Right ventricle myocardium inferior (tissue), 1 donor: ENCODE data around the gene CD300LD. TPM values are rescaled to one million over a fixed set of nuclear protein-coding genes. Genes with fewer than 3 reads are reported as not detected.
A peak's percentile ranks its signal among the peaks of the same experiment; 100 is the strongest.
"Not testable (repeated sequence)": the region's sequence is repeated elsewhere in the genome, so short reads cannot be mapped to it uniquely, and the experiment has no call there.

Source experiments
- ATAC-seq: fragments of 200-7000 bp; cut with Tn5 transposase; one replicate; pipeline ENCODE4 v1.9.1; 2020; ENCODE audit warnings: mild to moderate bottlenecking, moderate library complexity
- DNase-seq: peaks from one replicate; pipeline ENCODE4 v3.0.0; 2021; ENCODE audit errors: missing footprints
- intact Hi-C: fragments of 100-400 bp; cut with DNase I; formaldehyde crosslinking; loops from one replicate; pipeline ENCODE4 v1.11.0; 2022
- total RNA-seq: library from RNA; stranded (reverse); fragmentation: NEBNext Ultra II Directional; extraction: Animal tissue kit (Norgen Biotek cat#: 25700); gene quantifications from one replicate; pipeline ENCODE4 v1.2.1, GENCODE V29; 2021
- donor health status: DM: no; HTN: yes; CAD: no; lungs with severe emphysema.

CD300LD gene
- total RNA-seq, 1 donor from 2014 or later = not detected

DNA sequence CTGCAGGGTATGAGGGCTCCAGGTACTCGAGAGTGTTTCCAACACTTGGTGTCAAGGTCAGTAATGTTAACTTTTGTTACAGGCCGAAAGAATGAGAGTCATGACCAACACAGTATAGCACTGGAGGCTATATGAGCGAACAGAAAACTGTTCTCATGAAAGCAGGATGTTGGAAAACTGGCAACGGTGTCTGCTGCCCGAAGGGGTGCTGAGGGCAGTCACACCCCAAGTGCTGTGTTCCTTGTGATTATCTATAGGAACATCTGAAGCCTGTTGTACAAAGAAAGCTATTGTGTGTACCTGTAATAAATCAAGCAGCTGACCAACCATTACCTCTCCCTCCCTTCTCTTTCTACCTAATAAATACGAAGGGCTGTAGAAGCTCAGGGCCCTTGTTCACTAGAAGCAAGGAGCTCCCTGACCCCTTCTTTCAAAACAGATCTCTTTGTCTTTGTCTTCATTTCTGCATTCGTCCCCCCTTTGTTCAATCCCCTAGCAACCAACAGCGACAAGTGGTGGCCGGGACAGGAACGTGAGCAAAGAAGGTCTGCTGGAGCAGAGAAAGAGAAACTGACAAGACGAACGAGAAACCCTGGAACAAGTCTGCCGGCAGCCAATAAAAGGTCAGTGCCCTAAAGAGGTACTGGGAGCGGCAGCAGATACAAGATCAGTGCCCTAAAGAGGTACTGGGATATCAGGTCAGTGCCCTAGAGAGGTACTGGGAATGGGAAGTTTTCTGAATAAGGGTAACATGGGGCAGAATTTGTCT, 7.6 kb downstream of the CD300LD start:
- no peak for DNase-seq
- ATAC-seq = no peak
- intact Hi-C loops = no loop called here

DNA sequence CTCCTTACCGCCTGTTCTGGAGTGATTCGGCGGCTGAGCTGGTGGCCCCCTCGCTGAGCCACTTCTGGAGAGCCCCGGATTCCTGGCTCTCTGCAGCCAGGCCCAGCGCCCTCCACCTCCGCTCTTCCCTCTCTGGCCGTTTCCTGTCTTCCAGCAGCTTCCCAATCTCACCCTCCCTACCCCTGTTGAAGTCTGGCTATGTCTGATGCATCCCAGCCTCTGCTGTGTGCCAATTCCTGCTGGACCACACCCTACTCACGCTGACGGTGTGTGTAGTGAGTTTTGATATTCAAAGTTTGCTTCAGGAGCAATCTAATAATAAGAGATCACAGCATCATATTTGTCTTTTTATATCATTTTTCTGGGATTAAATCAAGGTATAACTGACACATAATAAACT, 9.4 kb downstream of the CD300LD start:
- intact Hi-C loops = no loop called here
- ATAC-seq (no peak), DNase-seq (no peak)

DNA sequence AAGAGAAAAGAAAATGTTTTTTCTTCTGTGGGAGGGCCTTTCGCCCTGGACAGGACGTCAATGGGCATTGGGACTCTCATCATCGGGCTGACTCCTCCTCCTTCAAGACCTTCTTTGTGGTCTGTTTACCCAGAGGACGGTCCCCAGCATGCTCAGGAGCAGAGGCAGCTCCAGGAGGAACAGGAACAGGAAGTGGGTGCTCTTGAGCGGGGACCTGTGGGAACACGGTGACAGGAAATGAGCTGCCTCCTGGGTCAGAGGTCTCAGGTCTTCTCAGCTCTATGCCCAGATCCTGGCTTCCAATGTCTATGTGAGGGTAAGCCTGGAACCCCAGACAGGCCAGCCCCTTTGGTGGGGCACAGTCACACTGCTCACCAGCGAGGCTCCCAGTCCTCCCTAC, 12.2 kb downstream of the CD300LD start:
- ATAC-seq (no peak), DNase-seq (no peak)
- intact Hi-C loops = no loop called here

DNA sequence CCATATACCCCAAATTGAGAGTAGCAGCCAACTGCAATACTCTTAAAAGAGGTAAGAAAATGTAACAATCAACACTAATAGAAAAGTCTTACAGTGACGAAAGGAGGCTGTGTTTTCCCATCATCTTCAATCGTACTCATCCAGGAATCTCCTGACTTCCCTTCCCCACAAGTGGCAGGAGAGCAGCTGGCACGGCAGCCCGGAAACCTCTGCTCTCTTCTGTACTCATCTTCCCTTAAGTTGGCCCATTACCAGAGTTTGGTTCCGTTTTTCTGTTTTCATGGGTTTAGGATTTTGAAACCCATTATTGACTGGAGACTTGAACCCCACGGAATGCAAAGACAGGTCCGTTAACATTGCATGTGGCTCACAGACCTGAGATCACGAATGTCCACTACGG, 13.1 kb downstream of the CD300LD start:
- no peak for ATAC-seq

DNA sequence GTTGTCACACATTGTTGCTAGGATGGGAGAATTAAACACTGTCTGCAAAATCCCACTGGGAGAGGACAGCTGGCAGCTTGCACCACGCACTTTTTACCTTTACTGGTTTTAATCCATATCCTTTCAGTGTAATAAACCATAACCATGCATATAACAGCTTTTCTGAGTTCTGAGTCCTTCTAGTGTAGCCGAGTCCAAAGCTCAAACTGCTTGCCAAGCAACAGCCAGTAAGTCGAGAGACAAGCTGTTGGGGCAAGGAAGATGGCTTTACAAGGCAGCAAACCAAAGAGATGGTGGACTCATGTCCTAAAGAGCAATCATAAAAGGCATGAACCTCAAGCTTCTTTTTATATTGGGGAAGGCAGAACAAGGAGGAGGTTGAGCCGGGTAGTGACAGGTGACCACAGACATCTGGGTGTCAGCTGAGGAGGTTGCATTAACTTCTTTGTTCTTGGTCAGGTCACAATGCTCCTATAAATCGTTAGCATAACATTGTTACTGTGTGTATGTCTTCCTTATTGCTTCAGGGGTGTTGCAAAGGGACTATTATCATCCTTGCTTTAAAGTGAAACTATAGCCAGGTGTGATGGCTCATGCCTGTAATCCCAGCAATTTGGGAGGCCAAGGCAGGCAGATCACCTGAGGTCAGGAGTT, 17.5 kb downstream of the CD300LD start:
- no peak for ATAC-seq
- DNase-seq = no peak
- intact Hi-C loops = no loop called here

More for the DNA sequence above, 13.1 kb downstream of the CD300LD start:
- DNase-seq = no peak
- intact Hi-C loops = no loop called here

DNA sequence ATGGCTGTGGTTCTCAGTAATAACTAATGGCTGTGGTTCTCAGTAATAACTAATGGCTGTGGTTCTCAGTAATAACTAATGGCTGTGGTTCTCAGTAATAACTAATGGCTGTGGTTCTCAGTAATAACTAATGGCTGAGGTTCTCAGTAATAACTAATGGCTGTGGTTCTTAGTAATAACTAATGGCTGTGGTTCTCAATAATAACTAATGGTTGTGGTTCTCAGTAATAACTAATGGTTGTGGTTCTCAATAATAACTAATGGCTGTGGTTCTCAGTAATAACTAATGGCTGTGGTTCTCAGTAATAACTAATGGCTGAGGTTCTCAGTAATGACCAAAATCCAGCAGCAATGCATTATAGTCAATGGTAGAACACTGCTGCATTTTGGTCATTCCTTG, 18.4 kb downstream of the CD300LD start:
- intact Hi-C loops, ATAC-seq, DNase-seq: not testable (repeated sequence)

DNA sequence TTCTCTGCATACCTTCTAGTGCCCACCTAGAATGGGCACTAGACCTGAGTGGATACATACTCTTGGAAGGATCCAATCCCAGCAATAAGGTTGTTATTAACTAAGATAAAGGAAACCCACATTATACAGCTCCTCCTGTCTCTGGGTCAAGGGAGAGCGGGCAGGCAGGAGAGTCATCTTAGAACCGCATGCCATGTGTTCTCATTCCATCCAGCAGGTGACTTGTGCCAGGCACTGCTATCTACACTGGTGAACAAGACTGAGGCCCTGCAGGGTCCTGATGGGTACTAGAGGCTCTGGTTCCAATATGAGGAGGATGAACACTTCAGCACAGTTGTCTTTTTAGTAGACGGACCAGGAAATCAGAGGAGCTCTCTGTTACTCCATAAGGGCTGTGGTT, 18.9 kb downstream of the CD300LD start:
- DNase-seq (no peak), ATAC-seq (no peak)
- intact Hi-C loops = no loop called here

DNA sequence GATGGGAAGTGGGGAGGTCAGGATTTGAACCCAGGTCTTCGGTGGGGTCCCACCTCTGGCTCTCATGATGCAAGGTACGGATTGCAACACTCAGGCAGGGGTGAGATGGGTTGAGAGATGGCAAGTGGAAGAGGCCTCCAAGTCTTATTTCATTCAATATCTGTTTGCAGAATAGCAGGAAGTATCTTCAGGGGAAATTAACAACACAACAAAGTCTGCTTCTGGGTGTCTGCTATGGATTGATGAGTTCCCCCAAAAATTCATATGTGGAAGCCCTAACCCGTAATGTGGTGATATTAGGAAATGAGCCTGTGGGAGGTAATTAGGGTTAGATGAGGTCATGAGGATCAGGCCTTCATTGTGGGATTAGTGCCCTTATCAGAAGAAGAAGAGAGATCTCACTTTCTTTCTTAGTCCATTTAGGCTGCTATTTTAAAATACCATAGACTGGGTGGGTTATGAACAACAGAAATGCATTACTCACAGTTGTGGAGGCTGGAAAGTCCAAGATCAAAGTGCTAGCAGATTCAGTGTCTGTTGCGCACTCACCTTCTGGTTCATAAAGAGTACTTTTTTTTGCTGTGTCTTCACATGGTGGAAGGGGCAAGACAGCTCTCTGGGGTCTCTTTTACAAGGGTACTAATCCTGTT, 20.3 kb downstream of the CD300LD start:
- intact Hi-C loops = no loop called here
- ATAC-seq (no peak), DNase-seq (no peak)

DNA sequence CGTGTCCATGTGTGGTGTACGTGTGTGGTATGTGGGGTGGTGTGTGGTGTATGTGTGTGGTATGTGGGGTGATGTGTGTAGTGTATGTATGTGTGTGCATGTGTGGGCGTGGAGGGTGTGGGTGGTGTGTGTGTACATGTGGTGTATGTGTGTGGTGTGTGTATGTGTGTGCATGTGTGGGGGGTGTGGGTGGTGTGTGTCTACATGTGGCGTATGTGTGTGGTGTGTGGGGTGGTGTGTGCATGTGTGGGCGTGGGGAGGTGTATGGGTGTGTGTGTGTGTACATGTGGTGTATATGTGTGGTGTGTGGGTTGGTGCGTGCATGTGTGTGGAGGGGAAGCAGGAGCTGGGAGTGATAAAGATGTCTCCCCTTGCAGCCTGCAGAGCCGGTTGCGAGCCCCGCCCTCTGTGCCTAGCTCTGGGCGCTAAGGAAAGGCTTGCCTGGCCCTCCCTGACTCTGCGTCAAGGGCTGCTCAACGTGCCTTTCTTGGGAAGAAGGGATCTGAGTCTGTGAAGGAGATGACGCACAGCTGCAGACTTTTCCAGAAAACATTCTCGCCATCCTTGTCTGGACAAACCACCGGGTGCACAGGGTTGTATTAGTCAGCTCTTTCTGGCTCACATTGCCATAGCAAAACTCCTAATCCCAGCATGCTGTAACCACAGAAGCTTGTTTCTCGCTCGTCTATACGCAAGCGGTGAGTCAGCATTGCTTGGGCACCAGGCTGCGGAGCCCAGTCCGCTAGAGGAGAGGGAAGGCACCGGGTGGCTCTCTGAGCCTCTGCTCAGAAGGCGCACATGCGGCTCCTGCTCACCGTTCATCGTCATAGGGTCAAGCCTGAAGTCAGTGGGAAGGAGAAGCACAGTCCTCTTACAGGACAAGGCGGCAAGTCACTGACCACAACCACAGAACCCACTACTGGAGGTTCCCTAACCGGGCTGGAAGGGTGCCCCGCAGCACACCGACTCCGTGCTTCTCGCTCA, 22.8 kb downstream of the CD300LD start:
- ATAC-seq (peak; percentile 63), DNase-seq (peak; percentile 85)
- intact Hi-C loops = no loop called here

DNA sequence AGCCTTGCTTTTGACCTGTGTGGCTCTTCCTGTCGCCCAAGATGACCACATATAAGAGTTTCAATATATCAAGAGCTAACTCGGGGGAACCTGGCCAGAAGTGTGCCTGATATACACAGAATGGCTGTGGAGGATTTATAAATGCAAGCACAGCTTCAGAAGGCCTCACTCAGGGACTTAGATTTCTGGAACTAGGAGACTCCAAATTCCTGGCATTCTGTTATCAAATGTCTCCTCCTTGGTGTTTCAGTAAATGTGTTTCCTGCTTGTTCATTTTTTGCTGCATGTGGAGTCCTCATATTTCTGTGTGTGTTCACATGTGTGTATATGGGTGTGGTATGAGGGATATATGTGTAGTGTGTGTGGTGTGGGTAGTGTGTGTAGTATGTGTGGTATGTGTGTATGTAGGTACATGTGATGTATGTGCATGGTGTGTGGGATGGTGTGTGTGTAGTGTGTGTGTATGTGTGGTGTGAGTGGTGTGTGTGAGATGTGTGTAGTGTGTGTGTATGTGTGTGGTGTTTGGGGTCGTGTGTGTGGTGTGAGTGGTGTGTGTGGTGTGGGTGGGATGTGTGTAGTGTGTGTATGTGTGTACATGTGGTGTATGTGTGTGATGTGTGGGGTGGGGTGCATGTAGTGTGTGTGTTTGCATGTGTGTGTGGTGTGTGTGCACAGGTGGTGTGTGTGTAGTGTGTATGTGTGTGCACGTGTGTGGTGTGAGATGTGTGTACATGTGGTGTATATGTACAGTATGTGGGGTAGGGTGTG, 23.8 kb downstream of the CD300LD start:
- intact Hi-C loops = no loop called here
- DNase-seq (no peak), ATAC-seq (no peak)

DNA sequence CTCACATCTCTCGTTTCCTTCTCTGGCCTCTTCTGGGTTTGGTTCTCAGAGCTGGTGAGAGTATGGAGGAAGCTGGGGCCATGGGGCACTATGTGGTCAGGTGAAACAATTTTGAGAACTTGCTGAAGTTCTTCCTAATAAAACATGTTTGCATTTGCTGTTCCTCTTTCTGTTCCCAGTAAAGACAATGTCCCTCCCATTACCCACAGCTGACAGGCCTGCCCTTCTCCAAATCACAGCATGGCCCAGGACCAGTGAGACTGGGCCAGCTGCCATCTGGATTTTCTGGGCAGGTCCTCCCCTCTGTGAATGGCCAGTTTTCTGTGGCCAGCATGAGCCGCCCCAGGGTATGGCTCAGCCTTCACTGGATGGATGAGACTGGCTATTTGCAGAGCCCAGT, 24.7 kb downstream of the CD300LD start, which contains the start of gene CD300H:
Gene CD300H, minus strand, starts transcription at position 113 of the 400 bp plus-strand sequence.
- intact Hi-C loops = no loop called here
- ATAC-seq (peak; percentile 37), DNase-seq (no peak)

DNA sequence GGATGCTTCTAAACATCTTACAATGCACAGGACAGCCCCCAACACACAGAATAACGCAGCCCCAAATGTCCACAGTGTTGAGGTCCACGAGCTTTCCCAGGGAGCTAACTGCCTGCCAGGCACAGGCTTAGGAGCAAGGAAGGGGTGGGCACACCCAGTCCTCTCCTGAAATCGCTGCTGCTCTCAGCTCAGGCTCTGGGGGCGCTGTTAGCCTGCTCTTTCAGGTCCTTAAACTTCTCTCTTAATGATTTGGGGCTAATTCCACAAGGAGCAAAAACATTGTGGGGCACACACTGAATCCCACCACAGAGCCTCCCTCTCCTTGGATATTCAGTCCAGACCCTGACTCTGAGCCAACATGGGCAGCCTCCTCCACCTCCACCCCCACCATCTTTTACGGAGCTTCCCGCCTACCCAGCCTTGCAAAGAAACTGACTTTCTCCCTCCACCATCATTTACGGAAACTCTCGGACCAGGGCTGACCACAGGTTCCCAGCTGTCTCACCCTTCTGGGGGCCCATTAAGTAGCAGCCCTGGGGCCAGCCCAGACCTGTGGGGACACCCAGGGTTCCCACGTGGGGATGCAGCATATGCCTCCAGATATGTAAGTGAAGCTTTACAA, 25.8 kb downstream of the CD300LD start:
- intact Hi-C loops = no loop called here
- DNase-seq = no peak
- ATAC-seq = no peak

DNA sequence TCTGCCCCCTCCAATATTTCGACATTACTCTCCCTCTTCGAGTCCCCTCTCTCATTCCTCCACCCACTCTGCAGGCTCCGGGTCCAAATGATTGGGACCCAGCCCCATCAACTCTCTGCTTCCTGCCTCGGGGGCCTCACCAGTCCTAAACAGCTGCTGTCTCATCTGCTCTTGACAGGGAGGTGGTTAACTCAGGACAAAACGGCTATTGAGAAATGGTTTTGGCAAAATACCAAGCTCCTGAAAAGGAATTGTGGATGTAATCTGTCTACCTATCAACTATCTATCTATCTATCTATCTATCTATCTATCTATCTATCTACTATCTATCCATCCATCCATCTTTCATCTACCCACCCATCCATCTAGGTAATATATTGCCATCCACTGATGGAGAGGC, 27.0 kb downstream of the CD300LD start:
- DNase-seq (no peak), ATAC-seq (no peak)
- intact Hi-C loops = no loop called here

DNA sequence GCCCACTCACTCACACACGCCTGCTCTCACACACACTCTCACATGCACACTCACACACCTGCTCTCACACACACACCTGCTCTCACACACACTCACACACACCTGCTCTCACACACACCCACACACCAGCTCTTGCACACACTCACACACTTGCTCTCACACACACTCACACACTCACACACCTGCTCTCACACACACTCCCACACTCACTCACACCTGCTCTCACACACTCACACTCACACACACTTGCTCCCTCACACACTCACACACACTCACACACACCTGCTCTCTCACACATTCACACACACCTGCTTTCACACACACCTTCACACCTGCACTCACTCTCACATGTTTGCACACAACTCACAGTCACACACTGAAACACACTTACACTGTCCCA, 28.7 kb downstream of the CD300LD start:
- DNase-seq (no peak), ATAC-seq (no peak)
- intact Hi-C loops = no loop called here

DNA sequence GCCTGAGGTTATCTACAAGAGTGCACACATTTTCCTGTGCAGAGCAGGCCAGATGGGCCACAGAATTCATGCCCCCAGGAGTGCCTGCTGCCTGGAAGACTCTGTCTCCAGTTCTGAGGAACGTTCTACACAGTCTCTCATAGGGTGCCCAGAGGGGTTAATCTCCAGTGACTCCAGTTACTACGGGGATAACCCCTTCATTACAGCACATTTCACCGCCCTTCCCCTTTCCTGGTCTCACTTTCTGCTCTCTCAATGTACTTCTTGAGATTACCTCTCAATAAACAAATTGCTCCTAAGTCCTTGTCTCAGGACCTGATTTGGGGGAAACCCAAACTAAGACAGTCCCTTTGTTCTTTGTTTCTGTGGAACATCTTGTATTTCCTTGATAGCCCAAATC, 30.5 kb downstream of the CD300LD start:
- no peak for DNase-seq
- no peak for ATAC-seq
- intact Hi-C loops = no loop called here

DNA sequence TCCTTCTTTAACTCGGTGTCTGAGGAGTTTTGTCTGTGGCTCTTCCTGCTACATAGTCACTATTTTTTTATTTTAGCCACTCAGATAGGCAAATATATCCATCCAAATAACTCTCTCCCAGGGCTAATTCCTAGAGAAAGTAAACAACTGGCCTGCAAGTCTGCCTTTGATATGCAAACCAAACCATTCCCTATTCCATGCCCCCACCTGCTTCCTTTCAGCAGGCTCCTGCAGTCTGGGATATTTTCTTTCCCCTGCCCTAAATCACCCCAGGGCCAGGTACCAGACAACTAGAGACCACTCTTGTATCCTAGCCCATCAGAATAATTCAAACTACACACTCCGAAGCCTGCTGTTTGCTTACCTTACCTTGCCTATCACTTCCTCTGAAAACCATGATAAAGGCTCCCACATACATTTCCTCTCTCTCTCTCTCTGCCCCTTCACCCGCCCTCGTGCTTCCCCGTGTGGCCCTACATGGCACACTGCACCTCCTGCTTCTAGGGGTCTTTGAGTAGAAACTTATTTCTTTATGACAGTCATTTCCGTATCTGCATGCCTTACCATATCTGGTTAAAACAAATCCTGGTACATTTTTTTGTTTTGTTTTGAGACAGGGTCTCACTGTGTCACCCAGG, 33.1 kb downstream of the CD300LD start:
- ATAC-seq (no peak), DNase-seq (no peak)
- intact Hi-C loops = no loop called here

DNA sequence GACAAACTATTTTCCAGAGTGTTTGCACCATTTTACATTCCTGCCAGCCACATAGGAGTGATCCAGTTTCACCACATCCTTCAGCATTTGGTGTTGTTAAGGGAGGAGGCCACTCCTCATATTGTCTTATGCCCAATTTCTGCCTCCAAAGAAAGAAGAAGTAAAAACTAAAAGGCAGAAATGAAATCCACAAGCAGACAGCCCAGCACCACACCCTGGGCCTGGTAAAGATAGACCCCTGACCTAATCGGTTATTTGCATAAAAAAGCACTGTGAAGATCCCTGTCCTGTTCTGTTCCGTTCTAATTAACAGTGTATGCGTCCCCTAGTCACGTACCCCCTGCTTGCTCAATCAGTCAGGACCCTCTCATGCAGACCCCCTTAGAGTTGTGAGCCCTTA, 33.7 kb downstream of the CD300LD start:
- DNase-seq, ATAC-seq, intact Hi-C loops: not testable (repeated sequence)
